Raji (cell line): ENCODE data around the gene TARBP2.

ENCODE experiments used
- POLR2A ChIP-seq: IDR thresholded peaks from 2 replicates; pipeline ENCODE4 v1.6.1; 2011; ENCODE audit warnings: low read depth, low read length, control low read depth; ENCODE audit not compliant: insufficient read depth

The TARBP2 gene, protein sequence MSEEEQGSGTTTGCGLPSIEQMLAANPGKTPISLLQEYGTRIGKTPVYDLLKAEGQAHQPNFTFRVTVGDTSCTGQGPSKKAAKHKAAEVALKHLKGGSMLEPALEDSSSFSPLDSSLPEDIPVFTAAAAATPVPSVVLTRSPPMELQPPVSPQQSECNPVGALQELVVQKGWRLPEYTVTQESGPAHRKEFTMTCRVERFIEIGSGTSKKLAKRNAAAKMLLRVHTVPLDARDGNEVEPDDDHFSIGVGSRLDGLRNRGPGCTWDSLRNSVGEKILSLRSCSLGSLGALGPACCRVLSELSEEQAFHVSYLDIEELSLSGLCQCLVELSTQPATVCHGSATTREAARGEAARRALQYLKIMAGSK

GRCh38 chr12:53500776-53501614 lies at the start of gene TARBP2:
Gene TARBP2 (plus strand): TSS chr12:53501283. CDS start chr12:53501409, 126 bp downstream.
- peak; percentile 92 for TF ChIP-seq POLR2A

DNA sequence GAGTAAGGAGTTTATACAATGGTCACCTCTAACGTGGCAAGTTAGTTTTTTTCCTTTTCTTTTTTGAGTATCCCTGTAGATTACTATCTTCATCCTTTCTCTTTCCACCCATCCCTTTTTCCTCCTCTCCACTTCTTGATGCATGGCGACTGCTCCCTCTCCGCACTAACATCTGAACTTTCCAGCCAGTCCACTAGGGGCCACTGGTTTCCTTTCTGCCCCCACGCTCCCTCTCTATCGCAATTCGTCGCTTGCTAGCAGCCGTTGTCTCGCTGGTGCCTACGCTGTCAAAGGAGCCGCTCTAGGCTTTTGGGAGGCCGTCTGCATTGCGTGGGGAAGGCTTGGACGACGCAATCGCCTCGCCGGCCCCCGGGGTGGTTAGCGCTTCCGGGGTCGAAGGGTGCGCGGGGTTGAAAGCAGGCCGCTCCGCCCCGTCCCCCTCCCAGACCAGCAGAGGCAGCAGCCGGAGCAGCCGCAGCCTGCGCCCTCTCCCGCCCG lies 49.4 kb upstream of the TARBP2 start, which contains the start of gene PCBP2:
Gene PCBP2, plus strand, starts transcription at position 442 of the 498 bp plus-strand sequence. CDS start 2,699 bp downstream, outside the sequence.
- TF ChIP-seq POLR2A, result peak; percentile 76

DNA sequence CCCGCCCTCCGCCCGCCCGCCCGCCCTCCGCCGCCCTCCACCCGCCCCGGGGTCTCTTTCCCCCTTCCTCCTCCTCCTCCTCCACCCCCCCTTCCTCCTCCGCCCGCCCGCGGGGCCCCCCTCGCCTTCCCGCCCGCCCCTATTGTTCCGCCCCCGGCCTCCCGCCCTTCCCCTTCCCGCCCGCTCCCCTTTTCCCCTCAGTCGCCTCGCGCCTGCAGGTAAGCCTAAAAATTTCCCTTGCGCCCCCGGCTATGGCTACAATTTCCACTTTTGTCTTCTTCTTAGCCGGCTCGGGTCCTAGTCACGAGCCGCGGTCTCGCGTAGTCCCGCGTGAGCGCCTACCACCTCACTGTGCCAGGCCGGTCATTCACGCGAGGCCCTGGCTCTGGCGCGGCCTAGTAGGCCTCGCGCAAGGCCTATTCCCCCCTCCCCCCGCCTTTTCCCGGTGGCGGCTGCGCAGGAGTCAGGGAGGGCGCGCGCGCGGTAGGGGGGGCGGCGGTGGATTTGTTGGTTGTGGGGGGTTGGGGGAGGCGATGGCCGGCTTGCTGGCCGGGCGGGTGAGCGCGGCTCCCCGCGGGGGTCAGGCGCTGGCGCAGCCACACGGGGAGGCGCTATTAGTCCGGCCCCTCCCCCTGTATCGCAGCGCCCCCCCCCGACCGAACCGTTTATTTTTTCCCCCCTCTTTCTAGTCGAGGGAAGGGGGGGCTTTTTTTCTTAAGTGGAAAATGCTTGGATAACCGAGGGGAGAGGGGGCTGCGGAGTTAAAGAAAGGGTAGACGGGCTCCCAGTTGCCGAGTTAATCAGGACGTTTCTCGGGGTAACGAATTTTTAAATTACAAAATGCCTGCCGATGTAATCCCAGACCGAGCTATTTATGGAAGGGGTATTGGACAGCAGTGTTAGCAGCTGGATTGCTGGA lies 48.7 kb upstream of the TARBP2 start:
- no peak; the same call in 1 of the 2 replicates for TF ChIP-seq POLR2A

GRCh38 chr12:53453953-53454640 lies 47.0 kb upstream of the TARBP2 start:
- TF ChIP-seq POLR2A, result no peak

- TF ChIP-seq POLR2A, result no peak
Measured at GRCh38 chr12:53454707-53455106, 46.4 kb upstream of the TARBP2 start.

GRCh38 chr12:53456654-53457366 lies 44.3 kb upstream of the TARBP2 start:
- no peak for TF ChIP-seq POLR2A

GRCh38 chr12:53459097-53459496 lies 42.0 kb upstream of the TARBP2 start:
- TF ChIP-seq POLR2A, result no peak

- TF ChIP-seq POLR2A, result no peak
Measured at GRCh38 chr12:53461059-53461458, 40.0 kb upstream of the TARBP2 start.

- no peak for TF ChIP-seq POLR2A
Measured at GRCh38 chr12:53461591-53461990, 39.5 kb upstream of the TARBP2 start.

DNA sequence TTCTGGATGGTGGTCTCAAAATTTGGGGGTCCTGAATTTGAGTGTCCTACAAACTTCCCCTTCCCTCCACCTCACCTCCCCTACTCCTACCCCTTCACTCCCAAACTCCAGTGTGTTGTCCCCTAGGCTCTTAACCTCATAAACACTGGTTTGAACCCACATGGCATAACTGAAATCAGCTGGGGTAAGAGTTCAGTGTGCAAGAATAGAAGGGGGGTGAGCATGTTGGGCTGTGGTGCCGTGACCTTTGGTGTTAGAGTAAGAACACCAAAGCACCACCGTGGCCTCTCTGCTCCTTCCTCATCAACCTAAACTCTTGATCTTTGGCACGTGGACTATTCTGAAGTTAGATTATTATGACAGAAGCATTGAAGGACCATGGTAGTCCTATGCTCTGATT lies 38.1 kb upstream of the TARBP2 start:
- TF ChIP-seq POLR2A, result no peak

- no peak for TF ChIP-seq POLR2A
Measured at GRCh38 chr12:53463802-53464560, 37.1 kb upstream of the TARBP2 start.

DNA sequence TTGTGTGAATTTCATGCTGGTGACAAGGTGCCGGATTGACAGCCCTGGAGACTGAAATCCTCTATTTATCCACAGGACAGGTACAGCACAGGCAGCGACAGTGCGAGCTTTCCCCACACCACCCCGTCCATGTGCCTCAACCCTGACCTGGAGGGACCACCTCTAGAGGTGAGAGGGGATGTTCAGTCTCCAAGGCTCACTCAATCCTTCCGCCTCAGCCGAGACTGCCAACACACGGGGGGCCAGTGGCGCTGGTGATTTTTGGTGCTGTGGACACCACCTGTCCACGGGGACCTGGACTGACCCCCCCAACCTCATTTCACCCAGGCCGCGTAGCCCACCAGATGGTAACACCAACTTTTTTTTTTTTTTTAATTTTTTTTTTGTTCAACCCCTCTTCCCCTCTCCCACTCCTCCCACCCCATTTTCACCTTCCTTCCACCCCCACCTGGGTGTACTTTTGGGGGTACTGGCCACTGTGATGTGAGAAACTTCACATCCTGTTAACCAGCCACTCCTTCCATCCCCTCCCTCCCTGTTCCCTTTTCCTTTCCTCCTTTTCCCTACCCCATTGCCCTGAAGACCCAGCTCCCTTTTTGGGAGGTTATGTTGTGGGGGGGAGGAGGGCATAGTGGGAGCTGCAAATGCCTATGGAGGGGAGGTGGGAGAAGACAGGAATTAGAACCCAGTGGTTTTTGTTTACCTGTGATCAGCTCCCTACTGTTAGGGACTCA lies 36.2 kb upstream of the TARBP2 start:
- TF ChIP-seq POLR2A, result no peak

- TF ChIP-seq POLR2A, result no peak
Measured at GRCh38 chr12:53465679-53466078, 35.4 kb upstream of the TARBP2 start.

DNA sequence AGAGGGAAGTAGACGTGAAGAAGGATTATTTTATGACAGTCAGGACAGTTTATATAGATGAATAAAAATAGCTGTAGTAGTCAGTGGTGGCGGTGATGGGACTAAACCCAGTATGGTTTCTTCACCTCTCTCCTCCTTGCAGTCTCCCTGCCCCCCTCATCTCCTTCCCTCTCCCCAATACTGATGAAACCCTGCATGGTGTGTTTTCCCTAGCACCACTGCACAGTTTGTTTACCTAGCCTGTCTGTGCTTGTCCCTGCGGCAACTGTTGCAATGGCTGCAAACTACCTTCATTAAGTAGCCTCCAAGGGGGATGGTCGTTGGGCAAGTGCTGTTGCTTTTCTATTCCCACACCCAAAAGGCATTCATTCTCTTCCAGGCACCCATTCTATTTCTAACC lies 34.4 kb upstream of the TARBP2 start:
- no peak for TF ChIP-seq POLR2A
